Mesenchymal stem cell (in vitro differentiated cells and primary cell): ENCODE results near the gene ZNF148.

Source experiments
- DNase-seq: peaks from one replicate; pipeline ENCODE4 v3.0.0-alpha.2; 2013
- H2AFZ ChIP-seq: one replicate; pipeline ENCODE4 v1.6.1; 2013; ENCODE audit warnings: low read depth, mild to moderate bottlenecking, control low read depth, inconsistent platforms, low read length, moderate library complexity
- H2AK5ac ChIP-seq: 2 replicates; pipeline ENCODE4 v1.6.1; 2013; ENCODE audit warnings: low read length, moderate library complexity, mild to moderate bottlenecking, inconsistent platforms; ENCODE audit not compliant: severe bottlenecking
- H2BK120ac ChIP-seq: one replicate; pipeline ENCODE4 v1.6.1; 2013; ENCODE audit warnings: low read depth, mild to moderate bottlenecking, inconsistent platforms, low read length, moderate library complexity
- H2BK12ac ChIP-seq, 2 experiments: one replicate each; pipeline ENCODE4 v1.6.1; 2013; ENCODE audit warnings: inconsistent platforms in 2 of 2, low read length in 2 of 2, mild to moderate bottlenecking in 2 of 2, moderate library complexity in 2 of 2, control low read depth in 1 of 2
- H2BK15ac ChIP-seq: one replicate; pipeline ENCODE4 v1.6.1; 2013; ENCODE audit warnings: mild to moderate bottlenecking, low read depth, inconsistent platforms; ENCODE audit not compliant: poor library complexity, severe bottlenecking
- H2BK5ac ChIP-seq: 2 replicates; pipeline ENCODE4 v1.6.1; 2013; ENCODE audit warnings: low read depth, mild to moderate bottlenecking, low read length, control low read depth, inconsistent platforms; ENCODE audit not compliant: poor library complexity, severe bottlenecking
- H3K14ac ChIP-seq, 2 experiments: one replicate each; pipeline ENCODE4 v1.6.1; 2013; ENCODE audit warnings: inconsistent platforms in 2 of 2, low read length in 2 of 2, control low read depth in 1 of 2, mild to moderate bottlenecking in 1 of 2, moderate library complexity in 1 of 2
- H3K18ac ChIP-seq, 2 experiments: one replicate each; pipeline ENCODE4 v1.6.1; 2013; ENCODE audit warnings: inconsistent platforms in 2 of 2, low read length in 2 of 2, control low read depth in 1 of 2, low read depth in 1 of 2, mild to moderate bottlenecking in 1 of 2
- H3K23ac ChIP-seq, 2 experiments: one replicate each; pipeline ENCODE4 v1.6.1; 2013; ENCODE audit warnings: inconsistent platforms in 2 of 2, low read length in 2 of 2, mild to moderate bottlenecking in 2 of 2, moderate library complexity in 2 of 2, control low read depth in 1 of 2
- H3K27ac ChIP-seq: 2 replicates; pipeline ENCODE4 v1.5.1; 2013; ENCODE audit warnings: mild to moderate bottlenecking, moderate library complexity, low read length, control low read depth, inconsistent platforms; ENCODE audit not compliant: poor library complexity, severe bottlenecking
- H3K27me3 ChIP-seq, 2 experiments: 2 replicates each; pipeline versions ENCODE4 v1.6.1 to v1.7.0; 2013; ENCODE audit warnings: low read length in 2 of 2, mild to moderate bottlenecking in 2 of 2, moderate library complexity in 2 of 2, control low read depth in 1 of 2, inconsistent platforms in 1 of 2; ENCODE audit not compliant: control insufficient read depth in 1 of 2, insufficient read depth in 1 of 2
- H3K36me3 ChIP-seq, 2 experiments: 2 replicates each; pipeline versions ENCODE4 v1.6.1 to v1.7.0; 2013; ENCODE audit warnings: low read length in 2 of 2, control low read depth in 1 of 2, inconsistent platforms in 1 of 2, low read depth in 1 of 2, mild to moderate bottlenecking in 1 of 2; ENCODE audit not compliant: insufficient read depth in 2 of 2, control insufficient read depth in 1 of 2
- H3K4ac ChIP-seq, 2 experiments: one replicate each; pipeline ENCODE4 v1.6.1; 2013; ENCODE audit warnings: inconsistent platforms in 2 of 2, low read length in 2 of 2, mild to moderate bottlenecking in 2 of 2, moderate library complexity in 2 of 2, control low read depth in 1 of 2, low read depth in 1 of 2
- H3K4me1 ChIP-seq: 2 replicates; pipeline ENCODE4 v1.6.1; 2013; ENCODE audit warnings: low read depth, low read length, control low read depth; ENCODE audit not compliant: control insufficient read depth, insufficient read depth
- H3K4me2 ChIP-seq: 2 replicates; pipeline ENCODE4 v1.6.1; 2013; ENCODE audit warnings: low read length, mild to moderate bottlenecking, inconsistent platforms; ENCODE audit not compliant: poor library complexity, severe bottlenecking
- H3K4me3 ChIP-seq, 2 experiments: 2 replicates each; pipeline versions ENCODE4 v1.5.1 to v1.7.0; 2013; ENCODE audit warnings: low read length in 2 of 2, mild to moderate bottlenecking in 2 of 2, control low read depth in 1 of 2, low read depth in 1 of 2; ENCODE audit not compliant: insufficient read depth in 1 of 2
- H3K79me1 ChIP-seq: replicated peaks from 2 replicates; pipeline ENCODE4 v1.6.1; 2013; ENCODE audit warnings: mild to moderate bottlenecking, control low read depth, low read length, inconsistent platforms; ENCODE audit not compliant: poor library complexity, severe bottlenecking
- H3K9ac ChIP-seq: 2 replicates; pipeline ENCODE4 v1.7.0; 2013; ENCODE audit warnings: mild to moderate bottlenecking, low read length, moderate library complexity
- H3K9me3 ChIP-seq: 2 replicates; pipeline ENCODE4 v1.7.0; 2013; ENCODE audit warnings: mild to moderate bottlenecking, low read length; ENCODE audit not compliant: control insufficient read depth
- H4K8ac ChIP-seq: one replicate; pipeline ENCODE4 v1.6.1; 2013; ENCODE audit warnings: inconsistent platforms, mild to moderate bottlenecking, low read length, moderate library complexity
- H4K91ac ChIP-seq: one replicate; pipeline ENCODE4 v1.6.1; 2013; ENCODE audit warnings: mild to moderate bottlenecking, low read length, inconsistent platforms
- WGBS: methylation state at CpG from one replicate; pipeline ENCODE4 v1.1.7; 2013; ENCODE audit warnings: mixed read lengths; 5-methylcytosine and 5-hydroxymethylcytosine counted together

ZNF148 gene

DNA sequence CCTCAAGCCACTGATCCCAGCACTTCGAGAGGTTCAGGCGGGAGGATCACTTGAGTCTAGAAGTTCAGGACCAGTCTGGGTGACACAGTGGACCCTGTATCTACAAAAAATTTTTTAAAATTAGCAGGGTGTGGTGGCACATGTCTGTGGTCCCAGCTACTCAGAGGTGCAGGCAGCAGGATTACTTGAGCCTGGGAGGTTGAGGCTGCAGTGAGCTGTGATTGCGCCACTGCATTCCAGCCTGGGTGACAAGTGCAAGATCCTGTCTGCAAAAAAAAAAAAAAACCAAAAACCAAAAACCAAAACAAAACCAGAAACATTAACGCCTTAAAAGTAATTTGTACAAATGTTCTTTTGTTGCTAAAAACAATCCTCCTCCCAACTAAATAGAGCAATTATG, 134.6 kb downstream of the ZNF148 start:
- Histone ChIP-seq H2AK5ac (no peak overlapping the region), H3K36me3 (peaks cover 3 to 19% of the 10 kb centered on the region in 2 experiments), H2BK120ac (no peak overlapping the region), H4K8ac (no peak overlapping the region), H3K79me1 (peaks cover 16% of the 10 kb centered on the region), H2AFZ (no peak overlapping the region), H2BK15ac (no peak overlapping the region), H3K9ac (no peak overlapping the region), H3K9me3 (no peaks in the 10 kb centered on the region), H3K27me3 (no peaks in the 10 kb centered on the region), H3K23ac (no peak overlapping the region), H4K91ac (no peak overlapping the region), H3K4ac (no peak overlapping the region), H3K4me2 (no peak overlapping the region), H3K14ac (no peak overlapping the region), H2BK12ac (no peak overlapping the region), H3K4me3 (no peak overlapping the region), H2BK5ac (no peak overlapping the region), H3K4me1 (peaks cover 3% of the 10 kb centered on the region), H3K27ac (no peak overlapping the region), H3K18ac (no peak overlapping the region)
- DNase-seq = peak; percentile 43
- 46% methylated on average over 3 of the region's 4 CpGs for WGBS

DNA sequence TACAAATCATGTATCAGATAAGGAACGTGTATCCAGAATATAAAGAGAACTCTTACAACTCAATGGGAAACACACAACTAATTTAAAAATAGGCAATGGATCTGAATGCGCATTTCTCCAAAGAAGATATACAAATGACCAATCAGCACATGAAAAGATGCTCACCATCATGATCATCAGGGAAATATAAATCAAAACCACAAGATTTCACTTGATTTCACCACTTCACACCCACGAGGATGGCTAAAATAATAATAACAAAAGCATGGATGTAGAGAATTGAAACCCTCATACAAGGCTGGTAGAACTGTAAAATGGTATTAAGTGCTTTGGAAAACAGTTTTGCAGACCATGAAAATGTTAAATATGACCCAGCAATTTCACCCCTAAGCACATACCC, 135.9 kb downstream of the ZNF148 start:
- H3K14ac ChIP-seq = no peak overlapping the region
- H3K9ac ChIP-seq = no peak overlapping the region
- no peak overlapping the region for H2AFZ ChIP-seq
- H3K4me3 ChIP-seq = no peak overlapping the region
- H3K9me3 ChIP-seq = no peaks in the 10 kb centered on the region
- peaks cover 3 to 24% of the 10 kb centered on the region in 2 experiments for H3K36me3 ChIP-seq
- no peaks in the 10 kb centered on the region for H3K27me3 ChIP-seq
- peaks cover 13% of the 10 kb centered on the region for H3K79me1 ChIP-seq
- no peak overlapping the region for H2BK12ac ChIP-seq
- no peak overlapping the region for H2BK5ac ChIP-seq
- H2BK15ac ChIP-seq = no peak overlapping the region
- no peak overlapping the region for H3K18ac ChIP-seq
- no peak overlapping the region for H3K4me2 ChIP-seq
- no peak overlapping the region for H4K91ac ChIP-seq
- H2BK120ac ChIP-seq = no peak overlapping the region
- no peak for DNase-seq
- H3K23ac ChIP-seq = no peak overlapping the region
- H2AK5ac ChIP-seq = no peak overlapping the region
- H3K27ac ChIP-seq = no peak overlapping the region
- WGBS = 96% methylated on average over 2 of the region's 3 CpGs
- no peak overlapping the region for H4K8ac ChIP-seq
- H3K4ac ChIP-seq = no peak overlapping the region
- peaks cover 3% of the 10 kb centered on the region for H3K4me1 ChIP-seq

DNA sequence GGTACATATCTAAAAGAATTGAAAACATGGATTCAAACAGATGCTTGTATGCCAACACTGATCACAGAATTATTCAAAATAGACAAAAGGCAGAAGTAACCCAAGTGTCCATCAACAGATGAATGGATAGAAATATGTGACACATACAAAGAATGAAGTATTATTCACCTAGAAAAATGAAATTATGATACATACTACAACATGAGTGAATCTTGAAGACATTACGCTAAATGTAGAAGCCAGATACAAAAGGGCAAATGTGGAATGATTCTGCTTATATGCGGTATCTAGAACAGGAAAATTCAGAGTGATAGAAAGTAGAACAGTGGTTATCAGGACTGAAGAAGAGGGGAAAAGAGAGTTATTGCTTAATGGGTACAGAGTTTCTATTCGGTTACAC, 136.4 kb downstream of the ZNF148 start:
- peaks cover 12% of the 10 kb centered on the region for H3K79me1 ChIP-seq
- no peak for DNase-seq
- no peak overlapping the region for H3K23ac ChIP-seq
- H3K4me2 ChIP-seq = no peak overlapping the region
- H3K4me3 ChIP-seq = no peak overlapping the region
- no peaks in the 10 kb centered on the region for H3K27me3 ChIP-seq
- H4K91ac ChIP-seq = no peak overlapping the region
- no peak overlapping the region for H4K8ac ChIP-seq
- H3K36me3 ChIP-seq = peaks cover 3 to 28% of the 10 kb centered on the region in 2 experiments
- no peak overlapping the region for H2BK120ac ChIP-seq
- no peak overlapping the region for H3K27ac ChIP-seq
- H2BK15ac ChIP-seq = no peak overlapping the region
- peaks cover 3% of the 10 kb centered on the region for H3K4me1 ChIP-seq
- no peak overlapping the region for H3K4ac ChIP-seq
- no peak overlapping the region for H3K14ac ChIP-seq
- H3K9ac ChIP-seq = no peak overlapping the region
- no peaks in the 10 kb centered on the region for H3K9me3 ChIP-seq
- no peak overlapping the region for H2AK5ac ChIP-seq
- no peak overlapping the region for H2AFZ ChIP-seq
- no peak overlapping the region for H2BK5ac ChIP-seq
- WGBS = 100% methylated on average over 2 of the region's 3 CpGs
- H3K18ac ChIP-seq = no peak overlapping the region
- H2BK12ac ChIP-seq = no peak overlapping the region

DNA sequence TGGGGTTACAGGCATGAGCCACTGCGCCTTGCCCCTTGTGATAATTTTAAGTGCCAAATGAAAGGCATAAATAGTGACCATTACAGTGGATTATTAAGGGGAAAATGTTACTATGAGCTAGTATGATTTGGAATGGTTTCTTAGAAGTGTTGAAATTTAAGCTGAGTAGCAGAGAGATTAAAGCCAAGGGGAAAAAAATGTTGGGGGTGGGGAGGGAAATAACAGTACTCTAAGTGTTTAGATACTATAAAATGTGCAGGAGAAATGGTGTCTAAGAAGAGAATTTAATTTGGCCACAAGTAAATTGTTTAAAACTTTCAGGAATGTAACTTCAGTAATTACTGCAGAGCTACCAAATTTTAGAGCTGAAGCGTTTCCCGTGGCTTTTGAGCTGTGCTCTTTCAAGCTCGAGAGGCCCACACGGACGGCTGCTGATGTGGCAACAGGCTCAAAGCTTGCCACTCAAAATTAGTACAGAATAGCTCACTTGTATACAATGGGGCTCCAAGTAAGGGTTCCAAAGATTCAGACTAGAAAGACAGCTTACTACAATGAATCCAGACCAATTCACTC, 138.7 kb downstream of the ZNF148 start:
- H3K9ac ChIP-seq = no peak overlapping the region
- no peak overlapping the region for H2AFZ ChIP-seq
- H3K14ac ChIP-seq = no peak overlapping the region
- H4K8ac ChIP-seq = no peak overlapping the region
- H2BK12ac ChIP-seq = no peak overlapping the region
- peaks cover 2 to 43% of the 10 kb centered on the region in 2 experiments for H3K36me3 ChIP-seq
- no peak overlapping the region for H3K4me3 ChIP-seq
- no peak overlapping the region for H2AK5ac ChIP-seq
- no peaks in the 10 kb centered on the region for H3K27me3 ChIP-seq
- no peak overlapping the region for H4K91ac ChIP-seq
- H3K4me1 ChIP-seq = peaks cover 2% of the 10 kb centered on the region
- DNase-seq = peak; percentile 43
- no peak overlapping the region for H3K27ac ChIP-seq
- H3K79me1 ChIP-seq = peaks cover 10% of the 10 kb centered on the region
- H3K18ac ChIP-seq = no peak overlapping the region
- H2BK5ac ChIP-seq = no peak overlapping the region
- no peak overlapping the region for H2BK120ac ChIP-seq
- WGBS = 81% methylated on average over 6 of the region's 6 CpGs
- no peak overlapping the region for H2BK15ac ChIP-seq
- H3K9me3 ChIP-seq = no peaks in the 10 kb centered on the region
- no peak overlapping the region for H3K4me2 ChIP-seq
- no peak overlapping the region for H3K4ac ChIP-seq
- H3K23ac ChIP-seq = no peak overlapping the region
